ENCODE measurements around the gene MYLK.
"Not testable (repeated sequence)": the region's sequence is repeated elsewhere in the genome, so short reads cannot be mapped to it uniquely, and the experiment has no call there.

GRCh38 chr3:123717451-123717850, 166.7 kb downstream of the MYLK start:
- TF ChIP-seq EZH2 (IDR thresholded peaks at IDR 0.05; ENCODE audit: borderline replicate concordance, insufficient read depth, low read depth, low read length, poor library complexity, severe bottlenecking); CTCF (IDR thresholded peaks at IDR 0.05): not testable (repeated sequence)

Data from B cell (primary cell).